Measurements from ENCODE around the gene HAVCR2. TPM values are rescaled to one million over a fixed set of nuclear protein-coding genes. Genes with fewer than 3 reads are reported as not detected.
A peak's percentile ranks its signal among the peaks of the same experiment; 100 is the strongest.

The HAVCR2 gene
- total and polyA plus RNA-seq, 12 donors: 0.76 to 14.9 (median 1.7) TPM

DNA sequence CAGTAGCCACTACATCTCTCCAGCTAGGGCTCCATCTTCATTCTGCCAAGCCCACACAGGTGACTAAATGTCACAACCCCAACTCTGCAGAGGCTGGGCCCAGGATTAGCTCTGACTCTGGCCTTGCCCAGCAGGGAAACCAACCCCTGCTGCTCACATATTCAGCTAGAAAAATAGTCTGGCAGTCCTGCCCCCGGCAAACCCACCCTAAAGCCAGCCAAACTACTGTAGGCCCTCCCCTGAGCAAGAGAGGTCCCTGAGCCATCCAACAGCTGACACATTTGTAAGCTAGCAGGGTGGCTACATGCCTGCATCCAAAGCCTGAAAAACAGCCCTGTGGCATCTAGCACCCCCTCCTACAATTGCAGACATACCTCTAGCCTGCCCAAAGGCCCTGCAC lies 11.3 kb upstream of the HAVCR2 start:
- no peaks in the 10 kb centered on the region for H3K27me3 ChIP-seq
- no peaks in the 10 kb centered on the region for H3K36me3 ChIP-seq
- H3K9me3 ChIP-seq: peaks cover 0 to 31% (median 7%) of the 10 kb centered on the region in 11 donors
- ATAC-seq (no peak), DNase-seq (no peak)
- intact Hi-C loops (cut with DNase I): loop anchor here in 1 of 10 donors (10.0 kb wide), 1 partner anchor 275 kb away; no protein-coding TSS in a partner anchor
- TF ChIP-seq, protein P1, sequence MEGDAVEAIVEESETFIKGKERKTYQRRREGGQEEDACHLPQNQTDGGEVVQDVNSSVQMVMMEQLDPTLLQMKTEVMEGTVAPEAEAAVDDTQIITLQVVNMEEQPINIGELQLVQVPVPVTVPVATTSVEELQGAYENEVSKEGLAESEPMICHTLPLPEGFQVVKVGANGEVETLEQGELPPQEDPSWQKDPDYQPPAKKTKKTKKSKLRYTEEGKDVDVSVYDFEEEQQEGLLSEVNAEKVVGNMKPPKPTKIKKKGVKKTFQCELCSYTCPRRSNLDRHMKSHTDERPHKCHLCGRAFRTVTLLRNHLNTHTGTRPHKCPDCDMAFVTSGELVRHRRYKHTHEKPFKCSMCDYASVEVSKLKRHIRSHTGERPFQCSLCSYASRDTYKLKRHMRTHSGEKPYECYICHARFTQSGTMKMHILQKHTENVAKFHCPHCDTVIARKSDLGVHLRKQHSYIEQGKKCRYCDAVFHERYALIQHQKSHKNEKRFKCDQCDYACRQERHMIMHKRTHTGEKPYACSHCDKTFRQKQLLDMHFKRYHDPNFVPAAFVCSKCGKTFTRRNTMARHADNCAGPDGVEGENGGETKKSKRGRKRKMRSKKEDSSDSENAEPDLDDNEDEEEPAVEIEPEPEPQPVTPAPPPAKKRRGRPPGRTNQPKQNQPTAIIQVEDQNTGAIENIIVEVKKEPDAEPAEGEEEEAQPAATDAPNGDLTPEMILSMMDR (IDR thresholded peaks at IDR 0.05): no peak
- no peak overlapping the region for H3K27ac ChIP-seq
- WGBS, 2 donors: 45 to 69% methylated on average over 1 of the region's 1 CpG
- no peak overlapping the region for H3K4me3 ChIP-seq
- H3K4me1 ChIP-seq: peaks cover 0 to 12% (median 0%) of the 10 kb centered on the region in 9 donors

DNA sequence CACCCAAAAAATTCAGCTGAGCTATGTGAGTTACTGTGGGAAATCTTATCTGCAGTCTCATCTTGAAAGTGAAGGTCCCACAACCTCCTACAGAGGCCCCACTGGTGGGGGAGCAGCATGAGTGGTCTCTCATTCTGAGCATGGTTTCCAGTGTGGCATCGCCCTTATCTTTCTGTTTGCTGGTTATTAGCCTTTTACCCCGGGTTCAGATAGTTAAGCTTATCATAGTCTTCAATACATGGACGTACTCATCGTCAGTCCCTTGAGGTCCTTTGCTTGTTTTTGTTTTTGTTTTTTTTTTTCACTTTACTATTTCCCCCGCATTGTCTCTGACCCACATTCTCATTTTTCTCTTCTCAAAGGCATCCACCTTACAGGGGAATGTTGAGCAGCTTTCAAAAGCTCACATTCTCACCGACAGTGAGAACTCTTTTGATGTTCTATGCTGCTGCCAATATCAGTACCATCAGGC lies 7.7 kb upstream of the HAVCR2 start:
- WGBS, 2 donors: 74% methylated on average over 6 of the region's 6 CpGs
- DNase-seq (no peak), ATAC-seq (no peak)
- no peak overlapping the region for H3K27ac ChIP-seq
- peaks cover 0 to 13% (median 3%) of the 10 kb centered on the region in 9 donors for H3K4me1 ChIP-seq
- H3K4me3 ChIP-seq: no peak overlapping the region
- TF ChIP-seq, protein P1 (IDR thresholded peaks at IDR 0.05): no peak
- peaks cover 0 to 10% (median 6%) of the 10 kb centered on the region in 11 donors for H3K9me3 ChIP-seq
- no peaks in the 10 kb centered on the region for H3K27me3 ChIP-seq
- no peaks in the 10 kb centered on the region for H3K36me3 ChIP-seq
- intact Hi-C loops (cut with DNase I): no loop called here

DNA sequence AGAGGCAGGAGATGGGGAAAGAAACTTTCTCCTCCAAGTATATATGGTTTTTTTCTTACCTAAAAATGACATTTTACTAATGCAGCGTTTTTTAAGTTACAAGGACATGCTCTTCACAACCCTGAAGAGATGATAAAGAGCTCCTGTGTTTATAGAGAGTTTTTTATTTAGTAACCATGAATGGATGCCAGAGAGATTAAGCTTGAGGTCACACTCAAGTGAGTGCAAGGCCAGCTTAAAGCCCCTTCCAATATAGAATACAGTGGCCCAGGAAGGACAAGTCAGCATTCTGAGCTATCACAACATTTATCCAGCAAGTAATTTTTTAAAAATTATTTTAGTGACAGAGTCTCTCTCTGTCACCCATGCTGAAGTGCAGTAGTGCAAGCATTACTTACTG lies 6.7 kb upstream of the HAVCR2 start:
- Histone ChIP-seq H3K9me3 (peaks cover 0 to 1% (median 0%) of the 10 kb centered on the region in 11 donors), H3K27me3 (no peaks in the 10 kb centered on the region), H3K4me1 (peaks cover 0 to 13% (median 3%) of the 10 kb centered on the region in 9 donors), H3K36me3 (no peaks in the 10 kb centered on the region), H3K4me3 (no peak overlapping the region), H3K27ac (peak overlapping the region in 6 of 10 donors; percentile 7 to 60 (median 32))
- TF ChIP-seq, protein P1 (IDR thresholded peaks at IDR 0.05): no peak
- 16 to 24% methylated on average over 1 of the region's 1 CpG for WGBS, 2 donors
- no peak for DNase-seq
- intact Hi-C loops (cut with DNase I): no loop called here
- peak in 7 of 8 donors; percentile 62 to 91 (median 77) for ATAC-seq

DNA sequence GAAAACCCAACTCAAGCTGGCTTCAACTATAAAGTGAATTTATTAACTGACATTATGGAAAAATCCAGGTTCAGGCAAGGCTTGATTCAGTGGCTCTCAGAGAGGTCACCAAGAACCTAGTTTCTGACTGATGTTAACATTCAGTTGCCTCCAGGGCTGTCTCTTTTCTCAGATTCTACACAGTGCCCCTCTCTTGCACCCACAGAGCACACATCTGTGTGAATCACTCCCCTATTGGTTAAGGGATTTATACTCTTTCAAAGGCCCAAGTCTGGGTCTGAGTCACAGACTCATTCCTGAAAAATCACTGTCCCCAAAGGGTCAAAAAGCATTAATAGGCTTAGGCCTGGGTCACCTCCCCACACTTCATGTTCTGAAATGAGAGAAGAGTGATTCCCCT lies 6.2 kb upstream of the HAVCR2 start:
- no peaks in the 10 kb centered on the region for H3K27me3 ChIP-seq
- peak overlapping the region in 8 of 10 donors; percentile 1 to 60 (median 27) for H3K27ac ChIP-seq
- DNase-seq (no peak), ATAC-seq (peak in 2 of 8 donors; percentile 9 to 38)
- intact Hi-C loops (cut with DNase I): no loop called here
- no peaks in the 10 kb centered on the region for H3K36me3 ChIP-seq
- H3K9me3 ChIP-seq: no peaks in the 10 kb centered on the region
- peaks cover 0 to 13% (median 3%) of the 10 kb centered on the region in 9 donors for H3K4me1 ChIP-seq
- no peak overlapping the region for H3K4me3 ChIP-seq
- TF ChIP-seq, protein P1 (IDR thresholded peaks at IDR 0.05): no peak
